AG04450 (cell line): ENCODE data around the gene NOLC1. TPM values are rescaled to one million over a fixed set of nuclear protein-coding genes. Genes with fewer than 3 reads are reported as not detected.
"Not testable (repeated sequence)": the region's sequence is repeated elsewhere in the genome, so short reads cannot be mapped to it uniquely, and the experiment has no call there.

ENCODE experiments used
- CTCF ChIA-PET: fragments of 300-600, 350-600 bp; formaldehyde crosslinking; extraction: SDS; loops from one replicate; lab custom pipeline; 2022; ENCODE audit warnings: antibody characterized with exemption, inconsistent platforms; lab: Charles Lee
- POLR2A ChIA-PET: fragments of 350-600 bp; formaldehyde crosslinking; extraction: SDS; loops from one replicate; lab custom pipeline; 2021; ENCODE audit warnings: antibody characterized with exemption, inconsistent platforms; lab: Yijun Ruan, JAX
- DNase-seq: peaks from one replicate; pipeline ENCODE4 v3.0.0-alpha.2; 2011; ENCODE audit warnings: low read depth, low spot score
- H3K27ac ChIP-seq: one replicate; pipeline ENCODE4 v1.5.1; 2012; ENCODE audit warnings: low read depth, low read length, control low read depth
- H3K27me3 ChIP-seq: one replicate; pipeline ENCODE4 v1.6.0; 2012; ENCODE audit warnings: low read length; ENCODE audit not compliant: control insufficient read depth, insufficient read depth
- H3K4me3 ChIP-seq: 2 replicates; pipeline ENCODE4 v1.5.1; 2011; ENCODE audit warnings: mild to moderate bottlenecking, low read depth, low read length, control low read depth
- H3K9me3 ChIP-seq: 2 replicates; pipeline ENCODE4 v1.5.1; 2012; ENCODE audit warnings: low read length; ENCODE audit not compliant: control insufficient read depth, insufficient read depth
- CTCF ChIP-seq: IDR thresholded peaks from 2 replicates; pipeline ENCODE4 v1.5.1; 2011; ENCODE audit warnings: low read depth, low read length, control low read depth, inconsistent platforms
- polyA plus RNA-seq: library from polyadenylated mRNA; depleted of rRNA; stranded (reverse); fragments of >200 nt; gene quantifications from 2 replicates; pipeline ENCODE4 v1.2.3, GENCODE V29; 2011

The NOLC1 gene
- polyA plus RNA-seq, 1 experiment: 80.8 TPM

DNA sequence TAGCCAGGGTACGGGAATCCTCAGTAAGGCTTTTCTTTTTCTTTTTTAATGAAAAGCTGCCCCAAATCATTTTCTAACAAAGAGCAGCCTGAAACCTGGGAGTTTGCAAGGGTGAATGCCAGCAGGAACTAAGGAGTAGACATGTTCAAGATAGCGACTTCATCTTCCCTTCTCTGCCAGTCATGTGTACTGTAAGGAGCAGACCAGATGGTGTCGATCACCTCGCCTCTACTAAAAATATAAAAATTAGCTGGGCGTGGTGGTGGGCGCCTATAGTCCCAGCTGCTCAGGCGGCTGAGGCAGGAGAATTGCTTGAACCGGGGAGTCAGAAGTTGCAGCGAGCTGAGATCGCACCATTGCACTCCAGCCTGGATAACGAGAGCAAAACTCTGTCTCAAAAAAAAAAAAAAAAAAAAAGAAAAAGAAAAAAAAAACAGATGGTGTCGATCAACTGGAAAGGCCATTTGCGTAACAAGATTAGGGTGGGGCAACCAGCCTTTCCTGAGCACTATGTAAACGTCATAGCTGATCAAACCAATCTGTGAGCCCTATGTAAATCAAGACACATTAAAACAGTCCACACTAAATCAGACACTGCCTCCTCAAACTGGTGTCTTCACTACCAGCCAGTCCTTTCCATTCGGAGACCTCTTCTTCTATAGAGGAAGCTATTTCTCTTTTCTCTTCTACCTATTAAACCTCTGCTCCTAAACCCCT, 33.8 kb downstream of the NOLC1 start:
- CTCF ChIA-PET: interaction anchor here (0.7 to 2.7 kb wide), 2 partner anchors 17 to 35 kb away, joined by 8 to 10 read pairs; no protein-coding TSS in a partner anchor
- Histone ChIP-seq H3K9me3 (peaks cover 16% of the 10 kb centered on the region), H3K4me3 (no peak overlapping the region), H3K27me3 (peaks cover 11% of the 10 kb centered on the region), H3K27ac (no peak overlapping the region)
- TF ChIP-seq CTCF: no peak
- POLR2A ChIA-PET: no interaction called here
- DNase-seq: no peak

GRCh38 chr10:102188298-102188940, 36.2 kb downstream of the NOLC1 start:
- POLR2A ChIA-PET: no interaction called here
- CTCF ChIA-PET: interaction anchor here (1.2 to 1.3 kb wide), 2 partner anchors 41 to 164 kb away, joined by 3 to 6 read pairs; no protein-coding TSS in a partner anchor
- no peak overlapping the region for H3K27ac ChIP-seq

GRCh38 chr10:102188941-102189898, 37.0 kb downstream of the NOLC1 start:
- peaks cover 29% of the 10 kb centered on the region for H3K9me3 ChIP-seq
- peaks cover 13% of the 10 kb centered on the region for H3K27me3 ChIP-seq
- POLR2A ChIA-PET, DNase-seq, H3K4me3 ChIP-seq, H3K27ac ChIP-seq: not testable (repeated sequence)
- CTCF ChIA-PET: interaction anchor here (1.3 kb wide), 1 partner anchor 41 kb away, joined by 3 read pairs; no protein-coding TSS in a partner anchor

More at GRCh38 chr10:102188298-102188940, 36.2 kb downstream of the NOLC1 start:
- DNase-seq: no peak
- no peak for TF ChIP-seq CTCF
- no peak overlapping the region for H3K4me3 ChIP-seq
- peaks cover 29% of the 10 kb centered on the region for H3K9me3 ChIP-seq
- H3K27me3 ChIP-seq: peaks cover 10% of the 10 kb centered on the region

DNA sequence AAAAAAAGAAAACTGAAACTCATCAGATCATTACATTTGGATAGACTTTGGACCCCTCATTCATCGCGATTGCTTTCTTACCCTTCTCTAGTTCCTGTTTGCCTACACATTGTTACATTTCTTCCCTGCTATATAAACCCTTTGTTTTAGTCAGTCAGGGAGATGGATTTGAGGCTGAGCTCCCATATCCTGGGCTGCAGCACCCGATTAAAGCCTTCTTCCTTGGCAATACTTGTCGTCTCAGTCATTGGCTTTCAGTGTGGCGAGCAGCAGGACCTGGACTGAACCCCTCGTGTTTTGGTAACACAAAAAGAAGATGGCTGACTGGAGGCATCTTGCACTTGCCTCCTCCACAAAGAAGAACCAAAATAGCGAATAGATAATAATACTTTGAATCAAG, 39.8 kb downstream of the NOLC1 start:
- TF ChIP-seq CTCF: no peak
- no peak overlapping the region for H3K4me3 ChIP-seq
- ChIA-PET POLR2A (no interaction called here), CTCF (interaction anchor here (2.3 kb wide), 1 partner anchor 22 kb away, joined by 6 read pairs; no protein-coding TSS in a partner anchor)
- DNase-seq: no peak
- peaks cover 17% of the 10 kb centered on the region for H3K9me3 ChIP-seq
- H3K27ac ChIP-seq: no peak overlapping the region
- H3K27me3 ChIP-seq: peaks cover 13% of the 10 kb centered on the region

GRCh38 chr10:102195296-102195870, 43.2 kb downstream of the NOLC1 start:
- TF ChIP-seq CTCF: no peak
- DNase-seq: no peak
- Histone ChIP-seq H3K9me3 (peaks cover 14% of the 10 kb centered on the region), H3K27ac (no peak overlapping the region), H3K27me3 (peaks cover 5% of the 10 kb centered on the region), H3K4me3 (no peak overlapping the region)
- ChIA-PET POLR2A (no interaction called here), CTCF (no interaction called here)
